Fibroblast of lung (primary cell): ENCODE results near the gene RPL23. TPM values are rescaled to one million over a fixed set of nuclear protein-coding genes. Genes with fewer than 3 reads are reported as not detected.

ENCODE experiments used
- DNase-seq, 2 donors: peaks; one replicate each; pipeline versions ENCODE4 v3.0.0 to v3.0.0-alpha.2; 2010; ENCODE audit warnings: low read depth in 2 of 2
- H2AFZ ChIP-seq: 2 replicates; pipeline ENCODE4 v1.5.1; 2012; ENCODE audit warnings: low read length, control low read depth, inconsistent platforms
- H3K27ac ChIP-seq: 2 replicates; pipeline ENCODE4 v1.5.1; 2011; ENCODE audit warnings: low read length, control low read depth; ENCODE audit not compliant: insufficient read depth
- H3K27me3 ChIP-seq: 2 replicates; pipeline ENCODE4 v1.5.1; 2011; ENCODE audit warnings: mild to moderate bottlenecking, low read length; ENCODE audit not compliant: control insufficient read depth, insufficient read depth
- H3K36me3 ChIP-seq: 2 replicates; pipeline ENCODE4 v1.5.1; 2011; ENCODE audit warnings: low read length; ENCODE audit not compliant: control insufficient read depth, insufficient read depth
- H3K4me1 ChIP-seq: 2 replicates; pipeline ENCODE4 v1.5.1; 2011; ENCODE audit warnings: low read length; ENCODE audit not compliant: control insufficient read depth, insufficient read depth; ENCODE audit errors: extremely low read depth
- H3K4me2 ChIP-seq: 2 replicates; pipeline ENCODE4 v1.5.1; 2011; ENCODE audit warnings: low read length, control low read depth; ENCODE audit not compliant: insufficient read depth; ENCODE audit errors: extremely low read depth
- H3K4me3 ChIP-seq, 4 experiments: fragments of 200-600 bp in 1 of 4; sonication (generic) in 1 of 4; replicated peaks in 1 of 4; 2 replicates each; pipeline ENCODE4 v1.5.1; 2011 to 2016; ENCODE audit warnings: low read length in 4 of 4, low read depth in 3 of 4, mild to moderate bottlenecking in 3 of 4, control low read depth in 2 of 4, inconsistent platforms in 1 of 4, mixed read lengths in 1 of 4; ENCODE audit not compliant: insufficient read depth in 1 of 4; ENCODE audit errors: control extremely low read depth in 1 of 4
- H3K79me2 ChIP-seq: 2 replicates; pipeline ENCODE4 v1.5.1; 2012; ENCODE audit warnings: mild to moderate bottlenecking, low read length, inconsistent platforms; ENCODE audit not compliant: control insufficient read depth, insufficient read depth
- H3K9ac ChIP-seq: 2 replicates; pipeline ENCODE4 v1.5.1; 2011; ENCODE audit warnings: mild to moderate bottlenecking, low read length, control low read depth; ENCODE audit not compliant: insufficient read depth
- H3K9me3 ChIP-seq: 2 replicates; pipeline ENCODE4 v1.5.1; 2012; ENCODE audit warnings: low read depth, low read length; ENCODE audit not compliant: control insufficient read depth, insufficient read depth
- H4K20me1 ChIP-seq: 2 replicates; pipeline ENCODE4 v1.5.1; 2011; ENCODE audit warnings: low read length; ENCODE audit not compliant: control insufficient read depth, insufficient read depth; ENCODE audit errors: extremely low read depth
- CTCF ChIP-seq, 2 donors: IDR thresholded peaks in 1 of 2; conservative IDR thresholded peaks in 1 of 2; 1 replicate in 1 of 2; 2 replicates in 1 of 2; pipeline ENCODE4 v1.5.1; 2011 to 2012; ENCODE audit warnings: low read length in 2 of 2, control low read depth in 1 of 2, inconsistent platforms in 1 of 2, low read depth in 1 of 2, mild to moderate bottlenecking in 1 of 2
- EZH2 ChIP-seq: IDR thresholded peaks from 2 replicates; pipeline ENCODE4 v1.5.1; 2012; ENCODE audit warnings: low read length, control low read depth, mild to moderate bottlenecking; ENCODE audit errors: missing control alignments
- polyA plus RNA-seq, 2 donors: library from polyadenylated mRNA; depleted of rRNA in 1 of 2; stranded (reverse) in 1 of 2; unstranded in 1 of 2; fragments of >200 nt; gene quantifications; 2 replicates each; pipeline ENCODE4 v1.2.1, GENCODE V29; 2011 to 2012; ENCODE audit warnings: missing spikeins in 1 of 2
- total RNA-seq: library from RNA; depleted of rRNA; stranded (reverse); fragments of >200 nt; gene quantifications from 2 replicates; pipeline ENCODE4 v1.2.1, GENCODE V29; 2014

The RPL23 gene
- total and polyA plus RNA-seq, 2 donors (not counting 1 experiment from before 2014, with no cell fraction given) = 1,552 to 2,693 TPM

- TF ChIP-seq EZH2 (no peak), CTCF (conservative IDR thresholded peaks at IDR 0.05 in 1 of 2, IDR thresholded peaks at IDR 0.05 in 1 of 2; ENCODE audit: low read depth in 1 of 2, low read length in 2 of 2) (no peak)
- Histone ChIP-seq H2AFZ (no peak overlapping the region), H3K4me2 (no peak overlapping the region), H3K9ac (no peak overlapping the region), H3K27ac (no peak overlapping the region), H4K20me1 (no peaks in the 10 kb centered on the region), H3K36me3 (peaks cover 33% of the 10 kb centered on the region), H3K79me2 (peaks cover 60% of the 10 kb centered on the region), H3K4me3 (no peak overlapping the region), H3K4me1 (peaks cover 41% of the 10 kb centered on the region), H3K9me3 (no peaks in the 10 kb centered on the region), H3K27me3 (no peaks in the 10 kb centered on the region)
- DNase-seq = no peak
Measured at GRCh38 chr17:38898812-38899348, 45.4 kb upstream of the RPL23 start.

GRCh38 chr17:38898291-38898679, 44.8 kb upstream of the RPL23 start:
- TF ChIP-seq EZH2 (no peak), CTCF (conservative IDR thresholded peaks at IDR 0.05 in 1 of 2, IDR thresholded peaks at IDR 0.05 in 1 of 2; ENCODE audit: low read depth in 1 of 2, low read length in 2 of 2) (no peak)
- H3K9me3 ChIP-seq = no peaks in the 10 kb centered on the region
- H3K9ac ChIP-seq = no peak overlapping the region
- no peak overlapping the region for H3K4me3 ChIP-seq
- H3K27me3 ChIP-seq = no peaks in the 10 kb centered on the region
- H3K79me2 ChIP-seq = peaks cover 54% of the 10 kb centered on the region
- peaks cover 42% of the 10 kb centered on the region for H3K4me1 ChIP-seq
- H3K27ac ChIP-seq = no peak overlapping the region
- H2AFZ ChIP-seq = no peak overlapping the region
- H4K20me1 ChIP-seq = no peaks in the 10 kb centered on the region
- H3K36me3 ChIP-seq = peaks cover 31% of the 10 kb centered on the region
- no peak for DNase-seq
- no peak overlapping the region for H3K4me2 ChIP-seq

GRCh38 chr17:38897671-38898290, 44.3 kb upstream of the RPL23 start:
- no peaks in the 10 kb centered on the region for H4K20me1 ChIP-seq
- DNase-seq = no peak

More at GRCh38 chr17:38897671-38898290, 44.3 kb upstream of the RPL23 start:
- Histone ChIP-seq H3K36me3 (peaks cover 32% of the 10 kb centered on the region), H3K79me2 (peaks cover 52% of the 10 kb centered on the region), H3K4me2 (no peak overlapping the region), H3K9ac (no peak overlapping the region), H3K27me3 (no peaks in the 10 kb centered on the region), H3K27ac (no peak overlapping the region), H3K9me3 (no peaks in the 10 kb centered on the region), H2AFZ (no peak overlapping the region), H3K4me1 (peaks cover 46% of the 10 kb centered on the region), H3K4me3 (no peak overlapping the region)
- TF ChIP-seq CTCF (conservative IDR thresholded peaks at IDR 0.05 in 1 of 2, IDR thresholded peaks at IDR 0.05 in 1 of 2; ENCODE audit: low read depth in 1 of 2, low read length in 2 of 2) (no peak), EZH2 (no peak)
